ENCODE data around the gene NPC1. TPM values are rescaled to one million over a fixed set of nuclear protein-coding genes. Genes with fewer than 3 reads are reported as not detected.
"Not testable (repeated sequence)": the region's sequence is repeated elsewhere in the genome, so short reads cannot be mapped to it uniquely, and the experiment has no call there.

Gene NPC1
- total RNA-seq, 4 donors from 2014 or later, result 62.8 to 96.4 (median 77.3) TPM

- Histone ChIP-seq H3K36me3 (peaks cover 2 to 20% (median 3%) of the 10 kb centered on the region in 3 donors), H3K4me1 (peaks cover 0 to 59% (median 28%) of the 10 kb centered on the region in 4 donors), H3K4me3 (no peak overlapping the region), H3K27ac (no peak overlapping the region), H3K27me3 (no peaks in the 10 kb centered on the region), H3K9me3 (no peaks in the 10 kb centered on the region)
- WGBS, 2 donors, result 91% methylated on average over 5 to 6 of the region's 6 CpGs
- no peak for DNase-seq (ENCODE audit: low spot score in 2 of 2)
- TF ChIP-seq POLR2A (IDR thresholded peaks at IDR 0.05), result no peak
- no peak for TF ChIP-seq EP300 (IDR thresholded peaks at IDR 0.05)
- TF ChIP-seq, protein P1, sequence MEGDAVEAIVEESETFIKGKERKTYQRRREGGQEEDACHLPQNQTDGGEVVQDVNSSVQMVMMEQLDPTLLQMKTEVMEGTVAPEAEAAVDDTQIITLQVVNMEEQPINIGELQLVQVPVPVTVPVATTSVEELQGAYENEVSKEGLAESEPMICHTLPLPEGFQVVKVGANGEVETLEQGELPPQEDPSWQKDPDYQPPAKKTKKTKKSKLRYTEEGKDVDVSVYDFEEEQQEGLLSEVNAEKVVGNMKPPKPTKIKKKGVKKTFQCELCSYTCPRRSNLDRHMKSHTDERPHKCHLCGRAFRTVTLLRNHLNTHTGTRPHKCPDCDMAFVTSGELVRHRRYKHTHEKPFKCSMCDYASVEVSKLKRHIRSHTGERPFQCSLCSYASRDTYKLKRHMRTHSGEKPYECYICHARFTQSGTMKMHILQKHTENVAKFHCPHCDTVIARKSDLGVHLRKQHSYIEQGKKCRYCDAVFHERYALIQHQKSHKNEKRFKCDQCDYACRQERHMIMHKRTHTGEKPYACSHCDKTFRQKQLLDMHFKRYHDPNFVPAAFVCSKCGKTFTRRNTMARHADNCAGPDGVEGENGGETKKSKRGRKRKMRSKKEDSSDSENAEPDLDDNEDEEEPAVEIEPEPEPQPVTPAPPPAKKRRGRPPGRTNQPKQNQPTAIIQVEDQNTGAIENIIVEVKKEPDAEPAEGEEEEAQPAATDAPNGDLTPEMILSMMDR (IDR thresholded peaks at IDR 0.05), result no peak
Measured at GRCh38 chr18:23578067-23578701, 8.1 kb downstream of the NPC1 start.

DNA sequence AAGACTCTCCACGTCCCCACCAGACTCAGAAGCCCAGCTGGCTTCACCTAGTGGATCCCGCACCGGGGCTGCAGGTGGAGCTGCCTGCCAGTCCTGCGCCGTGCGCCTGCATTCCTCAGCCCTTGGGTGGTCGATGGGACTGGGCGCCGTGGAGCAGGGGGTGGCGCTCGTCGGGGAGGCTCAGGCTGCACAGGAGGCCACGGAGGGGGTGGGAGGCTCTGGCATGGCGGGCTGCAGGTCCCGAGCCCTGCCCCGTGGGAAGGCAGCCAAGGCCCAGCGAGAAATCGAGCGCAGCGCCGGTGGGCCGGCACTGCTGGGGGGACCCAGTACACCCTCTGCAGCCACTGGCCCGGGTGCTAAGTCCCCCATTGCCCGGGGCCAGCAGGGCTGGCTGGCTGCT, 8.8 kb downstream of the NPC1 start:
- not testable (repeated sequence) for H3K27me3 ChIP-seq; H3K9me3 ChIP-seq; H3K4me3 ChIP-seq; DNase-seq (ENCODE audit: low spot score in 2 of 2); H3K27ac ChIP-seq
- Histone ChIP-seq H3K4me1 (peaks cover 0 to 52% (median 25%) of the 10 kb centered on the region in 4 donors), H3K36me3 (peaks cover 2 to 25% (median 9%) of the 10 kb centered on the region in 3 donors)
- WGBS, 2 donors, result 94 to 100% methylated on average over 5 to 13 of the region's 24 CpGs

DNA sequence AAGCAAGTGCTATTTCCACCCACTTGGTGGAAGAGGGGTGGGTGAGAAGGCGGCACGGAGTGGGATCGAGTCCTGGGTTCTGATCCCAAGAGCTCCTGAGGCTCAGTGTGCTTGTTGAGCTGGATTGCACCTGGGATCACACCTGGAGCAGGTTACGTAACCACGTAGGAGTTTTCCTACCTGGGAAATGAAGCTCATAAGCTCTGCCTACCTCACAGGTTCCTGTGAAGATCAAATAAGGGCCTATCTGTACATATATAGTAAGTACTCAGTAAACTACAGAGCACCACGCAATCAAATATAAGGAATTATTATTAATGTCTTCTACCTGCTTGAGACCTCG, 11.0 kb downstream of the NPC1 start:
- Histone ChIP-seq H3K4me1 (peaks cover 0 to 38% (median 19%) of the 10 kb centered on the region in 4 donors), H3K27ac (no peak overlapping the region), H3K36me3 (peaks cover 2 to 46% (median 10%) of the 10 kb centered on the region in 3 donors), H3K4me3 (no peak overlapping the region), H3K27me3 (no peaks in the 10 kb centered on the region), H3K9me3 (no peaks in the 10 kb centered on the region)
- no peak for DNase-seq (ENCODE audit: low spot score in 2 of 2)
- TF ChIP-seq POLR2A (IDR thresholded peaks at IDR 0.05) (no peak), EP300 (IDR thresholded peaks at IDR 0.05) (no peak)
- TF ChIP-seq, protein P1 (IDR thresholded peaks at IDR 0.05), result no peak
- WGBS, 2 donors, result 94 to 96% methylated on average over 7 of the region's 7 CpGs

DNA sequence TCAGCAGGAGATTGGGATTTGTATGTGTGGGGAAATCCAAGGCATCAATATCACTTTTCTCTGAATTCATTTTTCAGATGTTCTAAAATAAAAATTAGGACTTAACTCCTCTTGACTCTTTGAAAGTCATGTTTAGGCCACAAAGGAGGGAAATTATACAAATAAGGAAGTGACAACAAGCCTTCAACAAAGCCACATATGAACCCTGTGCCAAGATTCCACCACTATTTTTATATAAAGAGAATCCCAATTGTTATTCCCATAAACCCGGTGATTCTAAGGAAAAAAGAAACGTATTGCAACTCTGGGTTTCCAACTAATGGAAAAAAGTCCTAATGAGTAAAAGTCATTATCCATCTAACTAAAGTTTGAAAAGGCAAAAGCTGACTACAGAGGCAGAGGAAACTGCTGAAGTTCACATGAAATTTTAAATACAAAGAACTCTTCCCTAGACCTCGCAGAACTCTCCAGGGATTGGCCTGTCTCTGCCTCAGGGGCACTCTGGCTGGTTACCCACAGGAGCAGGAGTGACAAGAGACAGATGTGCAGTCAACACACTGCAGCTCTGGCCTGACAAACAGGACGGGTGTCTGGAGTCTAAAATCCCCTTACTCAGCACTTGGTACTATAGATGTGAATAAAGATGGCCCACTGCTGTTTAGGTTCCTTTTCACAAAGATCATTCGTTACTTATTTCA, 11.5 kb downstream of the NPC1 start:
- WGBS, 2 donors, result 47 to 53% methylated on average over 5 of the region's 5 CpGs
- no peaks in the 10 kb centered on the region for H3K27me3 ChIP-seq
- peaks cover 2 to 51% (median 10%) of the 10 kb centered on the region in 3 donors for H3K36me3 ChIP-seq
- TF ChIP-seq, protein P1 (IDR thresholded peaks at IDR 0.05), result no peak
- TF ChIP-seq POLR2A (IDR thresholded peaks at IDR 0.05) (no peak), EP300 (IDR thresholded peaks at IDR 0.05) (no peak)
- DNase-seq (ENCODE audit: low spot score in 2 of 2), result no peak
- no peak overlapping the region for H3K4me3 ChIP-seq
- peaks cover 0 to 33% (median 16%) of the 10 kb centered on the region in 4 donors for H3K4me1 ChIP-seq
- H3K9me3 ChIP-seq, result no peaks in the 10 kb centered on the region
- peak overlapping the region in 3 of 4 donors; percentile 21 to 69 (median 46) for H3K27ac ChIP-seq

DNA sequence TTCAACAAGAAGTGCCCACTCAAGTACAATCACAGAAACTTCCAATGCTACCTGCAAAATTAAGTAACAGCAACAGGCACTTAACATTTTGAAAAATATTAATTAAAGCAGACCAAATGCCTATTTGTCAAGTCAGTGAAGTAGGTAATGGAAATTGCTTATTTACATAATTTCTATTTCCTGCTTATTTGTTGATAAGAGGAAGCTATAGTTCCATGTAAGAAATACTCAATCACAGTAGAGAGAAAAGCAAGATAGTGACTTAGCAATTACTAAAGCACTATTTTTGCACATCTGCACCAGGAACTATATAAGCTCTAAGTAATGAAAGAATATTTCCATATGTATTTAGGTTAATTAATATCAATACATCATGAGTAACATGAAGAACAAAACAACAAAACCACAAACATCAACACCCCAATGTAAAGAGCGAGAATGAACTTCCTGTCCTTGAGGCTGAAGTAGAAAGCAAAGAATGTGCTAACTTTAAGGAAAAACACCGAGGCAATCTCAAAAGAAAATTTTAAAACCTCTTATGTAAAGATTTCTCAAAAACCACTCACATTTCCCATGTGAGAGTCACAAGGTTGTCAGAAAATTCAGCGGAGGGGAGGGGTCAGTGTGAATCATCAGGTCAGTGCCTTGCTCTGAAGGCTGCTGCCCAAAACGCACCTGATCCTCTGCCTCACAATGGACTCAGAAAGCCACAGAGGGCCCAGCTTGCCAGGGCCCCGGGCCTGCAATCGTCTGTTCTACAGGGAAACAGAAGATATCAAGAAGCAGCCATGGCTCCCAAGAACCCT, 12.5 kb downstream of the NPC1 start:
- Histone ChIP-seq H3K4me1 (peaks cover 0 to 24% (median 14%) of the 10 kb centered on the region in 4 donors), H3K27ac (peak overlapping the region in 3 of 4 donors; percentile 21 to 69 (median 46)), H3K27me3 (no peaks in the 10 kb centered on the region), H3K9me3 (no peaks in the 10 kb centered on the region), H3K36me3 (peaks cover 2 to 59% (median 10%) of the 10 kb centered on the region in 3 donors), H3K4me3 (no peak overlapping the region)
- TF ChIP-seq POLR2A (IDR thresholded peaks at IDR 0.05), result no peak
- TF ChIP-seq, protein P1 (IDR thresholded peaks at IDR 0.05), result no peak
- TF ChIP-seq EP300 (IDR thresholded peaks at IDR 0.05), result no peak
- no peak for DNase-seq (ENCODE audit: low spot score in 2 of 2)
- WGBS, 2 donors, result 42 to 44% methylated on average over 6 of the region's 6 CpGs
